Peyer's patch (tissue), 4 donors: Measurements from ENCODE around the gene KIFC3.

Experiments
- CTCF ChIP-seq, 6 experiments: fragments of 450-650 bp in 4 of 6; fragments of 200-600 bp in 2 of 6; sonication (generic) in 1 of 6; IDR thresholded peaks; one replicate each; pipeline ENCODE4 v1.5.1; 2017 to 2019; ENCODE audit warnings: antibody characterized with exemption in 6 of 6, mild to moderate bottlenecking in 3 of 6, moderate library complexity in 1 of 6
- POLR2A ChIP-seq, 2 donors: fragments of 450-650 bp; IDR thresholded peaks; one replicate each; pipeline ENCODE4 v1.5.1; 2017; ENCODE audit warnings: antibody characterized with exemption in 2 of 2, mild to moderate bottlenecking in 2 of 2, moderate library complexity in 2 of 2

- TF ChIP-seq CTCF (IDR thresholded peaks at IDR 0.05) (no peak), POLR2A (IDR thresholded peaks at IDR 0.05) (no peak)
Measured at GRCh38 chr16:57749856-57750452, 52.3 kb downstream of the KIFC3 start.
